T-helper 1 cell treated with Interleukin-12 subunit alpha and Interleukin-12 subunit beta and Interleukin-4 antibody, amounts not matched to agents 30 ng/mL and 1 ng/mL, for 36 hours (primary cell): ENCODE data around the gene PPP2R5B. TPM values are rescaled to one million over a fixed set of nuclear protein-coding genes. Genes with fewer than 3 reads are reported as not detected.

Experiments
- intact Hi-C: fragments of 100-400 bp; cut with micrococcal nuclease; formaldehyde crosslinking; loops from one replicate; pipeline ENCODE4 v1.15.1; 2024
- total RNA-seq: library from RNA; stranded (reverse); gene quantifications from 2 replicates; pipeline ENCODE4 v1.2.3, GENCODE V29; 2022

PPP2R5B gene
- 17.0 and 18.6 TPM in 2 replicates for total RNA-seq

DNA sequence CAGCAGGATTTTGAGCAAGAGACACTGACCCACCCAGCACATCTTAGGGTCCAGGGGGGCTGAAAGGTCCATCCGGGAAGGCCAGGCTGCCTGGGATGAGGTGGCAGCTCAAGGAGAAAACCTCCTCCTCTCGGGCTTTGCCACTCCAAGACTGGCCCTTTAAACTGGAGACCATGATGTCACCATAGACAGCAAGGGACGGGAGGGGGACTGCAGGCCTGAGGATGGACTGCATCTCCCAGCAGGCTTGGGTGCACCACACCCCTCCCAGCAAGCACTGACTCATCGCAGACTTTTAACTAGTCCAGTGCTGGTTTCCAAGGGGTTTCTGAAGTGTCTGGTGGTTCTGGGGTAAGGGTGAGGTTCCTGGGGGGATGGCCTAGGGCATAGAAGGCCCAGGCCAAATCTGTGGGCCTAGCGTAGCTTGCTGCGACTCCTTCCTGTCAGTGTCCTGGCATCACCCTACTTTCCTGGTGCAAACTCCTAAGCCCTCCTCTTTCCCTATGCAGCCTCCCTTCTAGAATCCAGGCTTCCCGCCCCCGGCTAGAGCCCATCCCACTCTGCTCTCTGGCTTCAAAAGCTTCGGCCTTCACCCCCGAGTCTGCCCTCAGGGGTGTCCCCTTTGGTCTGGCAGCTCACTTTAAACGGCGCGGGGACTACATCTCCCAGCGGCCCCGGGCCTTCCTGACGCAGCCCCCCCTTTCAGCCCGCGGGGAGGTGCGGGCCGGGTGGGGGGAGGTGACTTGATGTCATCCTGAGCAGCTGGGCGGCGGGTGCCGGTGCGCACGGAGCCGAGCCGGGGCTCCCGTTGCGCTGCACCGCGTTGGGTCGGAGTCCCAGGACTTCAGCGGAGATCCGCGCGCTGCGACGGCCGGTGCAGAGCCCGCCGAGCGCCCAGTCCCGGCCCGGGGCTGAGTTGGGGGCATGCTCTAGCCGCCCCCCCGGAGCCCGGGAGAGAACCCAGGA, at the start of gene PPP2R5B:
Gene PPP2R5B (plus strand): TSS at position 746 of the 966 bp plus-strand sequence. CDS start 1,046 bp downstream, outside the sequence.
- intact Hi-C loops = loop anchor here (1.0 to 2.0 kb wide), 13 partner anchors 8 to 691 kb away; partner anchors contain the start of genes CDCA5, EHD1, FAU and MAP3K11

- intact Hi-C loops = loop anchor here (5.0 kb wide), 1 partner anchor 63 kb away; the partner anchor contains the start of gene MEN1
Observed at GRCh38 chr11:64875369-64876228, 48.9 kb upstream of the PPP2R5B start.

DNA sequence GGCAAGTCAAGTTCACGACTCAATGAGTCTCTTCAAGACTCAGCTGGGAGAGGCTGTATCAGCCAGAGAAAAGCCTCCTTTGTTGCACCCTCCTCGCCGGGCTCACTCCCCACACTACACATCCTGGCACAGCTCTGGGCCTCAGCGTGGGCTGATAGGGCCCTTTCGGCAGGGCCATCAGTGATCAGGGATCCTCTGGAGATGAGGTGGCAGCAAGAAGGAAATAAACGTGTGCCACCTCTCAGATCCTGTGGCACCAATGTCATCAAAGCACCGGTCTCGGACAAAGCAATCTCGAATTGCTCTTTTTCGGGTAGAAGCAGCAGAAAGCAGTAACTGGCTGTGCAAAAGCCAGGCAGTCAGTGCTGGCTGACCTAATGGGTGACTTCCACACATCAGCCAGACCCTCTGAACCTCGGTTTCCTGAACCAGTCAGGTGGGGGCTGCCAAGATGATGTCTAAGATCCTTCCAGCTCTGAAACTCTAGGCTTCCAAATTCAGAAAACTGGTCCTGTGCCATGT, 48.2 kb upstream of the PPP2R5B start:
- intact Hi-C loops = loop anchor here (5.0 kb wide), 1 partner anchor 64 kb away; the partner anchor contains the start of gene MEN1

- intact Hi-C loops = loop anchor here (5.0 kb wide), 1 partner anchor 65 kb away; the partner anchor contains the start of gene MEN1
Observed at GRCh38 chr11:64876835-64877341, 47.6 kb upstream of the PPP2R5B start.

- intact Hi-C loops = loop anchor here (1.0 to 5.0 kb wide), 9 partner anchors 7 to 206 kb away; partner anchors contain the start of genes ATG2A, MEN1 and PPP2R5B
Observed at GRCh38 chr11:64877390-64878222, 46.9 kb upstream of the PPP2R5B start.

DNA sequence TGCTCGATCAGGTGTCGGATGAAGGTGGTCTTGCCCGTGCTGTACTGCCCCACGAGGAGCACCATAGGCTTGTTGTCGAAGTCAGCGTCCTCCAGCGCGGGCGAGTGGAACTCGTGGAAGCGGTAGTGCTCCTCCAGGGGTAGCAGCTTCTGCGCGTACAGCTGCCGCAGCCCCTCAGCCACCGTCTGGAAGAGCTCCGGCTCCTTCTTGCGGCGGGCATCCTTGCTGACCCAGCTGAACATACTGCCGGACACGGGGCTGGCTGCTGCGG, 46.3 kb upstream of the PPP2R5B start:
- intact Hi-C loops = loop anchor here (1.0 to 5.0 kb wide), 9 partner anchors 8 to 205 kb away; partner anchors contain the start of genes ATG2A, MEN1 and PPP2R5B

DNA sequence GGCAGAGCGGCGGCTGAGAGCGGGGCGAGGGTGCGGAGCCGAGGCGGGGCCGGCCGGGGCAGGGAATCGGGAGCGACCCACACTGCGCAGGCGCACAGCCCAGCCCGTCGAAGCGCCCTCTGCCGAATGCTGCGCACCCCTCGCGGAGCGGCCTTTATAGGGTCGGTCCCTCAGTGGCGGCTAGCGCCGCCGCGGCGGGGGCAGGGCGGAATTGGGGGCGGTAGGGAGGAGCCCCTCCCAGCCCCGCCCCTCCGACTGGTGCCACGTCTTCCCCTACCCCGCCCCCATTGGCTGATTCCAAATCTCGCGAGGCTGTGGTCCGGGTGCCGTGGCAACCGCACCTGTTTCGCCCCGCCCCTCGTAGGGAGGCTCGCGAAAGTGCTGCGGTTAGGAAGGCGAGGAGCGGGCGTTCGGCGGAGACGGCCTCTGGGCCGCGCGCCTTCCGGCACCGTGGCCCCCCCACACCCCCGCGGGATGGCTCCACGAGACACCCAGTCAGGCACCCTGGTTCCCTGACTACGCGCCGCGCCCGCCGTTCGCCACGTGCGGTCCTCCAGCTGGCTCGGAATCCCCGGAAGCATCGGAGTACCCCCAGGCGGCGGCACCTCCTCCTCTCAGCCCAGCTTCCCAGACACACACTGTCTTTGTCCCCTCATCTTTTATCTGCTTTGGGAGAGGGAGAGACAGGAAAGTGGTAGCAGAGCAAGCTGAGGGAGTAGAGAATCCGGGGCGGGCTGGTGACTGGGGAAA, 45.8 kb upstream of the PPP2R5B start, which contains the start of gene EHD1:
Gene EHD1 (minus strand): TSS at position 128 of the 750 bp plus-strand sequence. CDS start 157 bp downstream, outside the sequence.
- intact Hi-C loops = loop anchor here (1.0 to 5.0 kb wide), 9 partner anchors 8 to 205 kb away; partner anchors contain the start of genes ATG2A, MEN1 and PPP2R5B

- intact Hi-C loops = loop anchor here (5.0 kb wide), 1 partner anchor 67 kb away; the partner anchor contains the start of gene MEN1
Observed at GRCh38 chr11:64879244-64879900, 45.1 kb upstream of the PPP2R5B start.

DNA sequence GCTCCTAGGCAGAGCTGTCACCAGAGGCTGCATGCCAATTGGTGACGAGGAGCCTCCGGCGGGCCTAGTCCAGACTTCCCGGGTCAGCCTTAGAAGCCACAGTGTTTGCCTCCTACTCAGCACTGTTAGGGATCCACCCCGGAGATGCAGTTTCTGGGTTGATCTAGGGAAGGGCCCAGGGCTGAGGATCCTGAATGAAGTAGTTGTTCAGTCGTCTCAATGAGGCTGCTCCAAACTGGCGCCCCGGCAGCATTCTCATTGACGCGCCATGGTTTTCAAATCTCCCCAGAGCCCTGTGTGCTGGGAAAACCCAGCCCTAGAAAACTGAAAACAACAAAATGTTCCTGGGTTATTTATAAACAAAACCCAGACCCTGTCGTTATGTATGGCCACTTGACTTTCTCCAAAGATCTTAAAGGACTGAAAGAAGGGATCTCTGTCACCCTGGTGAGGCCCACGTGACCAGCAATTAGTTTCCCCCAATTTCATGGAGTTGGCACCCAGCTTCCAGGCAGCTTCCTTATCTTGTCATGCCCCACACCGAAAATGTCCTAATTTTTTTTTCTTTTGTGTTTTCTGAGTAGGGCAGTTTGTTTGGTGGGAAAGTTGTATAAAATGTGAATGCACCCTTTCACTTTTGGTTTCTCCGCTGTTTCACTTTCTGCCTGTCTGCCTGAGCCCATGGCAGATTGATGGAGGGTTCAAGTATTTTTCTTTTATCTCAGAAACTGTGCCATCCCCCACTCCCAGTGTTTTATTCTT, 44.1 kb upstream of the PPP2R5B start:
- intact Hi-C loops = loop anchor here (1.0 kb wide), 1 partner anchor 8 kb away; no protein-coding TSS in a partner anchor

DNA sequence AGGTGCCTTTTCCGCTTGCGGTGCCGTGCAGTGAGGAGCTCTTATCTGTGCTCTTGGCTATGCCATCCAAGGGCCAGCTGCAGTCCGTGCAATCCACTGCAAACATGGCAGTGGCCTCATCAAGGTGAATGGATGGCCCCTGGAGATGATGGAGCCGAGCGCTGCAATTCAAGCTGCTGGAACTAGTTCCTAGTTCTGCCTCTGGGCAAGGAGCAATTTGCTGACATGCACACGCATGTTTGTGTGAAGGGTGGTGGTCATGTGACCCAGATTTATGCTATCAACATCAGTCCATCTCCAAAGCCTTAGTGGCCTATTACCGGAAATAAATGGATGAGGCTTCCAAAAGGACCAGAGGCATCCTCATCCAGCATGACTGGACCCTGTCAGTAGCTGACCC, 43.0 kb upstream of the PPP2R5B start:
- intact Hi-C loops = no loop called here

GRCh38 chr11:64882243-64882642, 42.2 kb upstream of the PPP2R5B start:
- intact Hi-C loops = no loop called here

DNA sequence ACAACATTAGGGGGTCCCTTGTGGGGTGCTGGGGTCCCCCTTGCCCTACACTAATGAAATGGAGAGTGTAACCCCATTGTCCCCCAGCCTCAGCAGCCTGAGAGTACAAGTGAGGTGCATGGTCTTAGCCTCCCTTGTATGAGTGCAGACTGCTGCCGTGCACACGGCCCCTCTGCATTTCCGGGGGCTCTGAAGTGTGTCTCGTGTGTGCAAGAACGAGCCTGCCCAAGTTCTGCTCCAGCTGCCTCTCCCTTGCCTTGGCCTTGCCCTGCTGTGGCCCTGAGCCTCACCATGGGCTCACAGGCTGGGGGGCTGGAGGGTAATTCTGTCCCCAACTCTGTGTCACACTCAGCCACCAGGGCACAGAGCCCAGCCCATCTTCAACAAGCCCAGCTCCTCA, 40.9 kb upstream of the PPP2R5B start:
- intact Hi-C loops = no loop called here

DNA sequence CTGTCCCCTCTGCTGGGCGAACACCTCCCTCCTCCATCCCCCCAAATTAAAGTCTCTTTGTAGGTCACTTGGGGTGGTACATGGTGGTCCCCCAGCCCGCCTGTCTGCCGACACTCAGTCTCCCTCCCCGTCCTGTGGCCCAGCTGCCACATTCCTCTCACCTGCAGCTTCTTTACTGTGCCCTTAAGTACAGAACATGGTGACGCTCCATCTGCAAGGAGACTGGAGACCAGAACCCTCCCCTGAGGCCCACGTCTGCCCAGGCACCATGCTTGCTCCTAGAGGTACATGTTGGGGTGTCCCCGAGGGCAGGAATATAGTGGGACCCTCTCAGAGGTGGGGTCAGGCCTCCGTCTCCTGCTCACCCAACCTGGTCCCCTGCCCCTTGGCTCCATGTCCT, 40.5 kb upstream of the PPP2R5B start:
- intact Hi-C loops = no loop called here

DNA sequence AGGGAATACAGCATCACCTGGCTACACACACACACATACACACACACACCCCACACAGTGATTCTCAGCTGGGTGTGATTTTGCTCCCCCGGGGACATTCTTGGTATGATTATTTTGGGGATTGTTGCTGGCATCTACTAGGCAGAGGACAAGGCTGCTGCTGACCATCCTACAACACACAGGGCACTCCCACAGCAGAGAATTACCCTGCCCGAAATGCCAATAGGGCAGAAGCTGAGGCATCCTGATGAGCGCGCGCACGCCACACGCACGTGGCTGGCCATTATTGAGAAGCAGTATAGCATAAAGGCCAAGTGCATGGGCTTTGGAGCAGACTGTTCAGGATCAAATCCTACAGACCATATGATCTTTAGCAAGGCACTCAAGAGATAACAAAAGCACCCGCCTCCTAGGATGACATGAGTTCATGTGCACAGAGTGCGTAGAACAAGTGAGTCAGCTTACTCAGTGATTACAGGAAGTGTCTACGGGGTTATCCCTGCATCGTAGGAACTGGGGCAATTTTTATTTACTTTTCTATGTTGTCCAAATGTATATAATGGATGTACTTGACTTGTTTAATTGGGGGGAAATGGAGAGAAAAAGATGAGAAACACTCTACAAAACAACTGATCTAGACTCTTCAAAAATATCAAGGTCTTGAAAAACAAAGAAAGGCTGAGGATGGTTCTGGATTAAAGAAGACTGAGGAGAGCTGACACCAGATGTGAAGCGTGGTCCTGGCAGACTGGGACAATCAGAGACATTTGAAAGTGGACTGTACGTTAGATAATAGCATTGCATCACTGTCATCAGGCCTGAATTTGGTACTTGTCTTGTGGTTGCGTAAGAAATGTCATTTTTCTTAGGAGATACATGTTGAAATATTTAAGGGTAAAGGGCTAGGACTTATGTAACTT, 38.9 kb upstream of the PPP2R5B start:
- intact Hi-C loops = loop anchor here (1.0 kb wide), 1 partner anchor 34 kb away; no protein-coding TSS in a partner anchor

GRCh38 chr11:64887234-64887756, 37.2 kb upstream of the PPP2R5B start:
- intact Hi-C loops = no loop called here

DNA sequence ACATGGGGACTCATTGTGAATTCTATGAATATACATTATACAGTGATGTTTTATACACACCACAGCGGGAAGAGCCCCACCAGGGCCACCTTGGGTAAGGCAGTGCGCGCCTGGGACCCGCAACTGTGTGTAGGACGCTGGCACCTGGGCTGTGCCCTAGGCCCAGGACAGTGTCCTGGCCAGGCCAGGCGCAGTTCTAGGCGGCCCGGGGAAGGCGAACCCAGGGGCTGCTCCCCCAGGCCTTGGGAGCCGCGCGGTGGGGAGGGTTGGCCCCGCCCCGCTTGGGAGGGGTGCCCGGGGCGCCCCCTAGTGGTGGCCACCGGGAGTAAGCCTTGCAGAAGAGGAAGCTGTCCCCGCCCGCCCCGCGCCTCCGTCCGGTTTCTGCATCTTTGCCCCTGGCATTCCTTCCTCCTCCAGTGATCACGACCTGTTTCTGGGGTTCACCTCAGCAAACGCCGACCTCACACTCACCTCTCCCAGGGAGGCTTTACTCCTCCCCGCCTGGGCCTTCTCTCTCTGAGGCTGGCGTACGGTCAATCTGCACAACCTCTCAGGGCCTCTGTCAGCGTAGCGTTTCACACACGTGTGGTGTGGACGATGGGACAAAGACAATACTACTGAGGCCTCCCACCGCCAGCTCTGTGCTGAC, 36.6 kb upstream of the PPP2R5B start:
- intact Hi-C loops = loop anchor here (1.0 kb wide), 2 partner anchors 8 to 41 kb away; no protein-coding TSS in a partner anchor
